ENCODE data around the gene TMC3.

Gene TMC3

GRCh38 chr15:81363276-81363675, 10.7 kb downstream of the TMC3 start:
- H3K4me3 ChIP-seq (ENCODE audit: low read depth, low read length) = no peak overlapping the region
- no peak for DNase-seq (ENCODE audit: low read depth)
- TF ChIP-seq CTCF (IDR thresholded peaks at IDR 0.05; ENCODE audit: control insufficient read depth, extremely low read depth, insufficient read depth) = no peak

- H3K4me3 ChIP-seq (ENCODE audit: low read depth, low read length) = no peak overlapping the region
- no peak for DNase-seq (ENCODE audit: low read depth)
- TF ChIP-seq CTCF (IDR thresholded peaks at IDR 0.05; ENCODE audit: control insufficient read depth, extremely low read depth, insufficient read depth) = no peak
Measured at GRCh38 chr15:81362790-81363189, 11.2 kb downstream of the TMC3 start.

GRCh38 chr15:81361891-81362290, 12.1 kb downstream of the TMC3 start:
- H3K4me3 ChIP-seq (ENCODE audit: low read depth, low read length) = no peak overlapping the region
- TF ChIP-seq CTCF (IDR thresholded peaks at IDR 0.05; ENCODE audit: control insufficient read depth, extremely low read depth, insufficient read depth) = no peak

DNA sequence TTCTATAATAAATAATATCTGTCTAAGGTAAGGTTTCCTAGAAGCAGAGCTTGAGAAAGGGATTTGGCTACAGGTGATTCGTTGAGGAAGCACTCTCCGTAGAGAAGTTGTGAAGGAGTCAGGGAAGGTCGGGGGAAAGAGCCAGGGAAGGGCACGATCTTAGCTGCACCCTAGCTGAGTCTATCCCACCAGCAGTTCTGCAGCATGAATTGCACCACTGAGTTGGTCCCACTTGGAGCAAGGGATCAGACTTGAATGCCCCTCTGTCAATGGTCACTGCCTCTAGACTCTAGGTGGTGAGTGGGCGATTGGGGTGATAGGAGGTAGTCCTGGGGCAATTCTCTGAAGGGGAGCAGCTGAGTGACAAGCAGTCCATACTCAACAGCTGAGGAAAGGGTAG, 13.5 kb downstream of the TMC3 start:
- no peak for DNase-seq (ENCODE audit: low read depth)
- no peak overlapping the region for H3K4me3 ChIP-seq (ENCODE audit: low read depth, low read length)
- TF ChIP-seq CTCF (IDR thresholded peaks at IDR 0.05; ENCODE audit: control insufficient read depth, extremely low read depth, insufficient read depth) = no peak

More at GRCh38 chr15:81361891-81362290, 12.1 kb downstream of the TMC3 start:
- no peak for DNase-seq (ENCODE audit: low read depth)

DNA sequence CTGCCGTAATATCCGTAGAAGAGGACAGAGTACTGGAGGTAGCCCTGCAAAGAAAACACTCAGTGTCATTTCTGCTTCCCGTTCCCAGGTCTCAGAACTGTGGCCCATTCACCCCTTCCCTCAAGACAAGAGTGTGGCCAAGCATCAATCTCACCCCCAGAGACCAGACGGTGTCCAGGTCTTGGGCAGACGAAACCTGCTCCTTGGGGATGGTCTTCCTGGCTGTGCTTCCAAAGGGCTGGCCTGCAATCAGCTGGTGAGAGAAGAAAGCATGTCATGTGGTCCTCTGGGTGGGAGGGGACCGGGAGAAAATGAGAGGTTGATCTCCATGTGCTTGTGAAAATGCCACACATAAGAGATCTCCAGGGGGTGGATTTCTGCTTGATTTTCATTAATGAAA, 15.8 kb downstream of the TMC3 start:
- no peak for DNase-seq (ENCODE audit: low read depth)
- no peak overlapping the region for H3K4me3 ChIP-seq (ENCODE audit: low read depth, low read length)
- no peak for TF ChIP-seq CTCF (IDR thresholded peaks at IDR 0.05; ENCODE audit: control insufficient read depth, extremely low read depth, insufficient read depth)

- no peak for TF ChIP-seq CTCF (IDR thresholded peaks at IDR 0.05; ENCODE audit: control insufficient read depth, extremely low read depth, insufficient read depth)
- DNase-seq (ENCODE audit: low read depth) = no peak
Measured at GRCh38 chr15:81357180-81357686, 16.8 kb downstream of the TMC3 start.

GRCh38 chr15:81356252-81356651, 17.8 kb downstream of the TMC3 start:
- DNase-seq (ENCODE audit: low read depth) = no peak

More at GRCh38 chr15:81357180-81357686, 16.8 kb downstream of the TMC3 start:
- H3K4me3 ChIP-seq (ENCODE audit: low read depth, low read length) = no peak overlapping the region

More at GRCh38 chr15:81356252-81356651, 17.8 kb downstream of the TMC3 start:
- H3K4me3 ChIP-seq (ENCODE audit: low read depth, low read length) = no peak overlapping the region
- no peak for TF ChIP-seq CTCF (IDR thresholded peaks at IDR 0.05; ENCODE audit: control insufficient read depth, extremely low read depth, insufficient read depth)
